HTR-8/SVneo (cell line): ENCODE results near the gene ADAM22.

Experiments used
- DNase-seq: peaks from one replicate; pipeline ENCODE4 v3.0.0; 2011; ENCODE audit warnings: low spot score, mixed read lengths; ENCODE audit not compliant: insufficient read length
- FAIRE-seq: peaks from 2 replicates; lab custom pipeline; 2011; peaks lifted over from hg19 to GRCh38; lab: Jason Lieb, UNC

The ADAM22 gene

GRCh38 chr7:88203401-88203800 is 269.4 kb downstream of the ADAM22 start:
- DNase-seq = no peak
- FAIRE-seq = no peak

- FAIRE-seq (no peak), DNase-seq (no peak)
These were observed 270.6 kb downstream of the ADAM22 start for GRCh38 chr7:88204525-88205110.

GRCh38 chr7:88205179-88205578 is 271.1 kb downstream of the ADAM22 start:
- FAIRE-seq = no peak

GRCh38 chr7:88206254-88206653 is 272.2 kb downstream of the ADAM22 start:
- FAIRE-seq (no peak), DNase-seq (no peak)

More at GRCh38 chr7:88205179-88205578, 271.1 kb downstream of the ADAM22 start:
- no peak for DNase-seq

- FAIRE-seq (no peak), DNase-seq (no peak)
These were observed 274.5 kb downstream of the ADAM22 start for GRCh38 chr7:88208521-88208920.

GRCh38 chr7:88212918-88213317 is 278.9 kb downstream of the ADAM22 start:
- DNase-seq (no peak), FAIRE-seq (no peak)

GRCh38 chr7:88214456-88214855 is 280.4 kb downstream of the ADAM22 start:
- DNase-seq = no peak
- no peak for FAIRE-seq

- DNase-seq (no peak), FAIRE-seq (no peak)
These were observed 281.2 kb downstream of the ADAM22 start for GRCh38 chr7:88215295-88215694.

- no peak for FAIRE-seq
- DNase-seq = no peak
These were observed 282.2 kb downstream of the ADAM22 start for GRCh38 chr7:88216276-88216675.

GRCh38 chr7:88217675-88218428 is 283.8 kb downstream of the ADAM22 start:
- DNase-seq (no peak), FAIRE-seq (no peak)

GRCh38 chr7:88218429-88218745 is 284.3 kb downstream of the ADAM22 start:
- no peak for DNase-seq
- no peak for FAIRE-seq

- DNase-seq (peak; percentile 29), FAIRE-seq (no peak)
These were observed 285.0 kb downstream of the ADAM22 start for GRCh38 chr7:88218836-88219605.

- FAIRE-seq (no peak), DNase-seq (peak; percentile 55)
These were observed 286.0 kb downstream of the ADAM22 start, which contains the start of gene SRI for GRCh38 chr7:88219781-88220747. SRI (minus strand) TSS chr7:88220038; CDS start chr7:88220026, 12 bp downstream.

- FAIRE-seq (no peak), DNase-seq (no peak)
These were observed 289.2 kb downstream of the ADAM22 start for GRCh38 chr7:88223265-88223664.

GRCh38 chr7:88224601-88225275 is 290.7 kb downstream of the ADAM22 start:
- no peak for DNase-seq
- no peak for FAIRE-seq

GRCh38 chr7:88226201-88226600 is 292.1 kb downstream of the ADAM22 start:
- no peak for FAIRE-seq
- no peak for DNase-seq

GRCh38 chr7:88226886-88227516 is 292.9 kb downstream of the ADAM22 start:
- DNase-seq = no peak
- no peak for FAIRE-seq

GRCh38 chr7:88229302-88229995 is 295.4 kb downstream of the ADAM22 start:
- FAIRE-seq = no peak
- DNase-seq = no peak
